Measurements from ENCODE around the gene PAM16.
"Not testable (repeated sequence)": the region's sequence is repeated elsewhere in the genome, so short reads cannot be mapped to it uniquely, and the experiment has no call there.

Gene PAM16

DNA sequence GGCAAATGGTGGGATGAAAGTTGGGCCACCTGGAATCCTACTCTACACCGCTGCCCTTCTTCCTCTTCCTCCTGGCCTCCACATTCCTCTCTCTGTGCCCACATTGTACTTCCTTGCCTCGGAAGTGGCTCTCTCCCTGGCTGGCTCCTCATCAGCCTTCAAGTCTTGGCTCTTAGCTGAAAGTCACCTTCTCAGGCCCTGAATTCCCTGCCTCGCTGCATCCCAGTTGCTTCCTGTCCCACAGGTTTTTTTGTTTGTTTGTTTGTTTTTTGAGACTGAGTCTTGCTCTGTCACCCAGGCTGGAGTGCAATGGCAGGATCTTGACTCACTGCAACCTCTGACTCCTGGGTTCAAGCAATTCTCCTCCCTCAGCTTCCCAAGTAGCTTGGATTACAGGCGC is 2.6 kb upstream of the PAM16 start:
- DNase-seq (ENCODE audit: low spot score): no peak

DNA sequence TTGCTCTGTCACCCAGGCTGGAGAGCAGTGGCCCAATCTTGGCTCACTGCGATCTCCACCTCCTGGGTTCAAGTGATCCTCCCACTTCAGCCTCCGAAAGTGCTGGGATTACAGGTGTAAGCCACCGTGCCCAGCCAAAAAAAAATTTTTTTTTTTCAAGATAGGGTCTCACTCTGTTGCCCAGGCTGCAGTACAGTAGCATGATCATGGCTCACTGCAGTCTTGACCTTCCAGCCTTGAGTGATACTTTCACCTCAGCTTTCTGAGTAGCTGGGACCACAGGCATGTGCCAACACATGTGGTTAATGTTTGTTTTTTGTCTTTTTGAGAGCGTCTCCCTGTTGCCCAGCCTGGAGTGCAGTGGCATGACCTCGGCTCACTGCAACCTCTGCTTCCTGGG is 1.7 kb upstream of the PAM16 start:
- DNase-seq (ENCODE audit: low spot score): no peak

DNA sequence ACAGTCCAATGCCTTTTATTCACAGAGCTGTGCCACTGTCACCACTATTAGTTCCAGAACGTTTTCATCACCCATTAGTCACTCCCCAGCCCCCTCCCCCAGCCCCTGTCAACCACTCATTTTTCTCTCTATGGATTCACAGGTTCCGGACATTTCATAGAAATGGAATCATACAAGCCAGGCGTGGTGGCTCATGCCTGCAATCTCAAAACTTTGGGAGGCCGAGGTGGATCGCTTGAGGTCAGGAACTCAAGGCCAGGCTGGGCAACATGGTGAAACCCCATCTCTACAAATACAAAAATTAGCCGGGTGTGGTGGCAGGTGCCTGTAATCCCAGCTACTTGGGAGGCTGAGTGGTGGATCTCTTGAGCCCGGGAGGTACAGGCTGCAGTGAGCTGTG is 759 bp upstream of the PAM16 start:
- no peak for DNase-seq (ENCODE audit: low spot score)

DNA sequence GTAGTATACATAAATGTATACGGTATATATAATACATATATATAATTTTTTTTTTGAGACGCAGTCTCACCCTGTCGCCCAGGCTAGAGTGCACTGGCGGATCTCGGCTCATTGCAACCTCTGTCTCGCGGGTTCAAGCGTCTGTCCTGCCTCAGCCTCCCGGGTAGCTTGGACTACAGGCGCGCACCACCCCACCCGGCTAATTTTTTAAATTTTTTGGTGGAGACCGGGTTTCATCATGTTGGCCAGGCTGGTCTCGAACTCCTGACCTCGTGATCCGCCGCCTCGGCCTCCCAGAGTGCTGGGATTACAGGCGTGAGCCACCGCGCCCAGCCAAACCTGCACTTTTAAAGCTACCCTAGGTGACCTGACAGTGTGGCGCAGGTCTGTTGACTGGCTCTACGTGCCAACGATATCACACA is 745 bp downstream of the PAM16 start:
- DNase-seq (ENCODE audit: low spot score): no peak

DNA sequence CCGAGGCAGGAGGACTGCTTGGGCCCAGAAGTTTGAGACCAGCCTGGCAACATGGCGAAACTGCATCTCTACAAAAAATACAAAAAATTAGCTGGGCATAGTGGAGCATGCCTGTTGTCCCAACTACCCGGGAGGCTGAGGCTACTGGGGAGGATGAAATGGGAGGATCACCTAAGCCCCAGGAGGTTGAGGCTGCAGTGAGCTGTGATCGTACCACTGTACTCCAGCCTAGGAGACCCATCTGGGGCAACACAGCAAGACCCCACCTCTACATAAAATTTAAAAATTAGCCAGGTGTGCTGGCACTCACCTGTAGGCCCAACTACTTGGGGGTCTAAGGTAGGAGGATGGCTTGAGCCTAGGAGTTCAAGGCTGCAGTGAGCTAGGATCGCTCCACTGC is 1.8 kb downstream of the PAM16 start:
- DNase-seq (ENCODE audit: low spot score): no peak

DNA sequence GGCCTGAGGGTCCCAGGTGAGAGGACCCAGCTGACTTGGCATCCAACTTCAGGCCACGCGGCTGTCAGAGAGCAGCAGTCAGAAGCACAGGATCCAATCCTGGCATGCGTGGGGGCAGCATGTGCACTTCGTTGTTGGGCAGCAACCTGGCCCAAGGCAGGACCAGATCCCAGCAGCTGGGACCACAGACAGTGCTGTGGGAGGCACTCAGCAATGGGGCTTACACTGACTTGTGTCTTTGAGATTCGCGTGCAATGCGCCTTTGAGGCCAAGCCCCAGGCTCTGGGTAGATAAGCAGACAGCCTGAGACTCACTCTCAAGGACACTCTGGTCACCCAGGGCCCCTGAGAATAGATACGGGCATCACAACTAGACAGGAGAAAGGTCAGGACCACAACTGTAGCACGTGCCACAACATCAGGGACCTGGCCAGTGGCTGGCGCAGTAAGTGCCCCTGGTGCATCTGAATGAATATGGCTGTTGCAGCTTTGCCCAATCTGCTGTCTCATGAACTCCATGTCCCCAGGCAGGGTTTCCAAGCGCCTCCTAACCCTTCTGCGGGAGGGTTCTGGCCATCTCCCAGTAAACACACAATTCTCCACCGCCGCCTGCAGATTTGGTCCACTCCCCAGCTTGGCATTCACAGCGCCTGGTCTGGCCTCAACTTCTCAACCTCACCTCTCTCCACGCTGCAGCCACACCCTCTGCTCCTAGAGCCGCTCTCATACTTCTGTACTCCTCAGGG is 3.2 kb downstream of the PAM16 start:
- no peak for DNase-seq (ENCODE audit: low spot score)

DNA sequence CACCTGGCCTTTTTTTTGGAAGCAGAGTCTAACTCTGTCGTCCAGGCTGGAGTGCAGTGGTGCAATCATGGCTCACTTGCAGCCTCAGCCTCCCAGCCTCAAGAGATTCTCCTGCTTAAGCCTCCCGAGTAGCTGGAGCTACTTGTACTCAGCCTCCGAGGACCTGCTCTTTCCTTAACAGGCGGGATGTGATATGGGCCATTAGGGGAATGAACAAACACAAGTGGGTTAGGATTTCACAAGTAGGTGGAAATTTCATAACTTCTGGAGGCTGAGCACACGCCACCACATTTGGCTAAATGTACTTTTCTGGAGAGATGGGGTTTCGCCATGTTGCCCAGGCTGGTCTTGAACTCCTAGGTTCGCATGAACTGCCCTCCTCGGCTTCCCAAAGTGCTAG is 4.1 kb downstream of the PAM16 start:
- DNase-seq (ENCODE audit: low spot score): no peak

DNA sequence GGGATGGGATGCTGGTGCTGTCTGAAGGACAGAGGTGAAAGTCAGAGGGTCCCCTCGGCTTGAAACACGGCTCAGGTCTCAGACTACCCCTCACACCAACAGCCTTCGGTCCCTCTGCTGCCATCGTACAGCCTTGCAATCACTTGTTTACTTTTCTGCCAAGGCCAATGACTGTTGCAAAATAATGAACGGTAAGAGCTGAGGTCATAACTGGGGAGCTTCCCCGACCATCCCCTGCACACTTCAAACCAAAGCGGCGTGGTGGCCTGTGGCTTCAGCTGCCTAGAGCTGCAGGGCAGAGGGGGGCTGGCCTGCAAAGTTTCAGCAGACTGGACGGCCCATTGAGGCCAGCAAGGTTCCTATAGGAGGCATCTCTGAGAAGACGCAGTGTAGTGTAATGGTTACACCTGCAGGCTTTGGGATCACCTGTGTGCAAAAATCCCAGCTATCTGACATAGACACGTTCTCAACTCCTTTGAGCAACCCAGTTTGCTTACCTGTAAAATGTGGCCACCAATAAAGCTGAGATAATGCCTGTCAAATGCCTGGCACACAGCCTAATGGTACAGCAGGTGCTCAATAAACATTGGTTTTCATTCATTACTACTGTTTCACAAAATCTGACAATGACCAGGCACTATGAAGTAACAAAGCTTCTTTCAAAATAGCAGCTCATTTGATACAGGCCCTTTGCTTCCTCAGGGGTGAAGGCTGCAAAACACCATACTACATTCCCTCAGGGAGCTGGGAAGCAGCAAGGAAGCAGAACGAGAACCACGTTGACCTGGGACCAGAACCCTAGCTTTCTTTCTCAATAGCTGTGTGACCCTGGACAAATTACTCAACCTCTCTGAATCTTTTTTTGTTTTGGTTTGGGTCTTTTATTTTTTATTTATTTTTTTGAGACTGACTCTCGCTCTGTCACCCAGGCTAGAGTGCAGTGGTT is 5.0 kb downstream of the PAM16 start:
- peak; percentile 77 for DNase-seq (ENCODE audit: low spot score)

DNA sequence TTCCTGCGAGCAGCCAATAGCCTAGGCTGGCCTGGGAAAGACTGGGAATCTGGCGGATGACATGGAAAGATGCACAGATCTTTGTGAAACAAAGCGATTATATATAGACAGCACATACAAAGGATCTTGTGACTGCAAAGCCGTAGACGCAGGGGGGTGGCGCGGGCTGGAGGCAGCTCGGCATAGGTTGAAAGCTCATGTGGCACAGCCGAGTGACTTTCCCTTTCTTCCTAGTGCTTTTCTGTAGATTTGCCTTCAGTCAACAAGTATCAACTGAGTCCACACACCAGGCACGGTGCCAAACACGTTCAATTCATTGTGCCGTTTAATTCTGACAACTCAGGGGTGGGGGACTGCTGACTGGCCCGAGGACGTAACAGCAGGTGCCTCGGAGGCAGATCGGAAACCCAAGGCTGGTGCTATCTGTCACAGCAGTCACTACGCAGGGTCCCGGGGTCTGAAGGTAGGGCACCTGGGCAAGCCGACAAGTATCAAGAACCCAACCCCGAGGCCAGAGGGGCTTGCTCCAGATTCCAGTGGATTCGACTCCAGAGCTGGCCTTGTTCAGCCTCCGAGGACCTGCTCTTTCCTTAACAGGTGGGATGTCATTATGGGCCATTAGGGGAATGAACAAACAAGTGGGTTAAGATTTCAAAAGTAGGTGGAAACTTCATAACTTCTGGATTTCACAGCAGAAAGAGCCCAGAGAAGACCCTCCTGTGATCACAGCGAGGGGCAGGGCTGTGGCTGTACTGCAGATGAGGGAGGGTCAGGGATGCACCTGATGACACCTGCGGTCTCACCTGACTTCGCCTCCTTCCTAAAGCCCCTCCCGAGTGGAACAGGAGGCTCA is 5.9 kb downstream of the PAM16 start:
- no peak for DNase-seq (ENCODE audit: low spot score)

DNA sequence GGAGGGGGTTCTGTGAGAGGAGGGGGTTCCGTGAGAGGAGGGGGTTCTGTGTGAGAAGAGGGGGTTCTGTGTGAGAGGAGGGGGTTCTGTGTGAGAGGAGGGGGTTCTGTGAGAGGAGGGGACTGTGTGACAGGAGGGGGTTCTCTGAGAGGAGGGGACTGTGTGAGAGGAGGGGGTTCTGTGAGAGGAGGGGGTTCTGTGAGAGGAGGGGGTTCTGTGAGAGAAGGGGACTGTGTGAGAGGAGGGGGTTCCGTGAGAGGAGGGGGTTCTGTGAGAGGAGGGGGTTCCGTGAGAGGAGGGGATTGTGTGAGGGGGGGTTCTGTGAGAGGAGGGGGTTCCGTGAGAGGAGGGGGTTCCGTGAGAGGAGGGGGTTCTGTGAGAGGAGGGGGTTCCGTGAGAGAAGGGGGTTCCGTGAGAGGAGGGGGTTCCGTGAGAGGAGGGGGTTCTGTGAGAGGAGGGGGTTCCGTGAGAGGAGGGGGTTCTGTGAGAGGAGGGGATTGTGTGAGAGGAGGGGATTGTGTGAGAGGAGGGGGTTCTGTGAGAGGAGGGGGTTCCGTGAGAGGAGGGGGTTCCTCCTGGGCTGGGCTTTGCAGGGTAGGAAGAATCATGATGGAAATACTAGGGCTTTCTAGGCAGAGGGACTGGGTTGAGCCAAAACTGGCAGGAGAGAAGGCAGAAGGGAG is 6.7 kb downstream of the PAM16 start:
- DNase-seq (ENCODE audit: low spot score): not testable (repeated sequence)

DNA sequence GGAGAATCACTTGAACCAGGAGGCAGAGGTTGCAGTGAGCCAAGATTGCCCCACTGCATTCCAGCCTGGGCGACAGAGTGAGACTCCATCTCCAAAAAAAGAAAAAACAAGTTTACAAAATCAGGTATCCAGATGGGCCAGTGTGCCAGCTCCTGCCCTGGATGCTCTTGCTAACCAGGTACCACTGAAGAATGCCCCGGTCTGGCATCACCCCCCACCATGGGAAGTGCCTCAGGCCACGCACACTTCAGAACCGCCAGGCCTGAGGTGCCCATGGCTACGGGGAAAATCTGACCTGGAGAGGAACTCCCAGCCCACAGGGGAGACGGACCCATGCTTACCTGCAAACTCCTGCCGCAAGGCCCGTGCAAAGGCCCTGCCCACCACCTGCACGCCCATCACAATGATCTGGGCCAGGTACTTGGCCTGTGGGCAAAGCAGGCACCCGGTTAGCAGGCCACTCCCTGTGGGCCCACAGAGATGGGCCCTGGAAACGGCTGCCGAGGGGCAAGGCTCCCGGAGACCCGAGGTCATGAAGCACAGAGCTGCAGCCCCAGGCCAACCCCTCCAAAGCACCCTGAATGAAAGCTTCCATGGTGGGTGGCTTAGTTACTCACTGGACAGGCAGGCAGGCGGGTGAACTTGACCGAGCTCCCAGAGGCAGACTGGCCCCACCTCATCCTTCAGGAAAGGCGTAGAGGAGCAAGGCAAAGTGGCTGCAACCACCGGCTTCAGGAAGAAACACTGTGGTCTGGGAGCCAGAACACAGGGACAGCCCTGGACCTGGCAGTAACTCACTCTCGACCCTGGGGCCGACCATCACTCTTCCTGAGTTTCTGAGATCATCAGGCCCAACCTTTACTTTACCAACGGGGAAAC is 8.0 kb downstream of the PAM16 start:
- no peak for DNase-seq (ENCODE audit: low spot score)

DNA sequence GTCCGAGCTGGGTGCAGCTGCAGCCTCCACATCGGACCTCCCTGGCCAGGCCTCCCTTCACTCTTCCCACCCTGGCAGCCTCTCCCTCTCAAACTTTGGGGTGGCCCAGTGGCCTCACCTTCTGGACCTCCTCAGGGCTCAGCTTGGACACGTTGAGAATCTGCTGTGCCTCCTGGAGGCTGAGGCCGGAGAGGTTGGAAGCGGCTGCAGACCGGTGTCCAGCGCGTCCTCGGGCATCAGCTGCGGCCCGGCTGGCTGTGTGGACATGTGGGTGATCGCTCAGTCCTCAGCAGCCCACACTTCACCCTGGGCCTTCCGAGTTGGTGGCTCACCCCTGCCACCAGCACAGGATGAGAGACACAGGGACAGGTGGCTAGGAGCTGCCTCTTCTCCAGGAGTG is 9.9 kb downstream of the PAM16 start:
- DNase-seq (ENCODE audit: low spot score): no peak

DNA sequence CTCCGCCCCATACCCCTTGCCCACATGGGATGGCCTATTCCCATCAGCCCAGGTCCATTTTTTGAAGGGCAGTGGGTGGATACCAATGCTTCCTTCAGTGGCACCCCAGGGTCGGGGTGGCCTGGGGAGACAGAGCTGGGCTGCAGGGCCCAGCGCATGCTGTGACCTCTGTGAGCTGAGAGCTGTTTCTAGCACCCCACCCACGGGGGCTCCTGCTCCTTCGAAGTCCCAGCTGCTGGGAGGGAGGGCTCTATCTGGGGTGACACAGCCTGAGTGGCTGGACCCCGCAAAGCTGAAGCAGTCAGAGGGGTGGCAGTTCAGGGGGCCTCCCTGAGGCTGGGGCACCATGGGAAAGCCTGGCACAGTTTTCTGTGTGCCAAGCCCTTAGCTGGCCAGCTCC is 10.7 kb downstream of the PAM16 start:
- no peak for DNase-seq (ENCODE audit: low spot score)

DNA sequence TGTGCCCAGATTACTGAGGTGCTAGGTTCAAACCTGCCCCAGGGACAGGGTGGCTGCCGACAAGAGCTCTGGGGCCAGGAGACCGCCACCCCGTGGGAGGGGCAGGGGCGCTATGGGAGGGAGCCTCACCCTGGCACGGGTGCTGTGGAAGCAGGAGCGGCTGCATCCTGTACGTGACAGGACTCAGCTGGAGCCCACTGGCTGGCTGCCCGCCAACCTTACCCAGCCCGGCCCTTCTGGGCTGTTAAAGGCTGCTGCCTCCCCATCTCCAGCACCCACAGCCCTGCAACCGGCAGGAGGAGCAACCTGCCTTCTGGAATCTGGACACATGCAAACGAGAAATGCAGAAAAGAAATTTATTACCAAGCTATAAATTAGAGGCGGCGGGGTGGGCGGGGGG is 11.2 kb downstream of the PAM16 start:
- DNase-seq (ENCODE audit: low spot score): no peak

DNA sequence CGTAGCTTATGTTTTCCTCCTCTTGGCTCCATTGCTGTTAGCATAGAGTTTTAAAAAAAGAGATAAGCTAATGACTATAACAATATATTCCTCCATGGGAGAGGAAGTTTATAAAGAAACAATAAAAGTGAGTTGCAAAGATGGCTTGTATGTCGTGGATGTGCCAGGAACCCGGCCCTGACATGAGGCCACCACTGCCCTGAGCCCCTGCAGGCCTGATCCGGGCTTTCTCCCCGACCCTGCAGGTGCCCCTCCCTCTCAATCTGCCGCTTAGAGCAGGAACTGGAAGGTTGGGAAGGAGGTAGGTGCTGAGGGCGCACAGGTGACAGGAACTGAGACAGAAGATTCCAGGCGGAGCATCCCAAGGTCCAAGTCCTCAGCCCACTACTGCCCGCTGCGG is 11.7 kb downstream of the PAM16 start:
- no peak for DNase-seq (ENCODE audit: low spot score)

DNA sequence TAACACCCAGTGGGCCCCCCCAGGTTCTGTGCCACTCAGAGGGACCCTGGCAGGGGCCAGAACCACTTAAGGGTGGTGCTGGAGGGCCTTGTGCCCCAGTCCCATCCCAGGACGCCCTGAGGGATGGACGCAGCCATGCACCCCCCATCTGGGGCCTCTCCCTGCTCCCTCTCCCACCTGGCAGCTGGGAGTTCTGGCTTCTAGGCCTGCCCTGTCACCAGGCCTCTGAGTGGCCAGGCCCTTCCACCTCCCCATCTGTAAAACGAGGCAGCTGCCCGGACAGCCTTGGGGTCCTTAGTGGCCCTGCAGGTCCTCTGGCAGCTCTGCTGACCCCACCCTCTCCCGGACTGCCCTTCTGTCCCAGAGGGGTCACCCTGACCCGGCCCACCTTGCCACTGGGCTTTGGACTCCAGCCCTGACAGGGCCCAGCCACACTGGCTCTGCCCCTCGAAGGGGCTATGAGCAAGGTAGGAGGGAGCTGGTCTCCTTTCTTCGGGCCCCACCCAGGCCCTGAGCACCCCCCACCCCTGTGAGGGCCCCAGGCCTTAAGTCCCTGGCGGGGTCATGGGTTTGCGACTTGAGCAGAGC is 12.3 kb downstream of the PAM16 start:
- DNase-seq (ENCODE audit: low spot score): no peak

DNA sequence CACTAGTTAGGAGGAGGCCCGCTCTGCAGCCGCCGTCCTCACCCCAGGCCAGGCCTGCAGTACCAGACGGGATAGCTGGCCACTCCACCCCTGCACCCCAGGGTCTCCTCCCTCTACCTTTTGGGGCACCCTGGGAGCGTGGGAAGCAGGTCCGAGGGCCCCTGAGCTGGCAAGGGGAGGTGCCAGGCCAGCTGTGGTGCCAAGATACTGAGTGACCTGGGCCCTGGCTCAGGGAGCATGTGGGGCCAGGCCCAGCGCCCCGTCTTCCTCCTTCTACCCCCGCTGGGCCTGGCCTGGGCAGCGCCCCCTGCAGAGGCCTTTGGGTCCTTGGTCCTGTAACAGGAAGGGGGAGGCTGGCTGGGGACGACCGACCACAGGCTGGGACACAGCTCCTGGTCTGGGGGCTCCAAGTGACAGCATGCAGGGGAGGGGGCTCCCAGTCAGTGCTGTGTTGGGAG is 13.0 kb downstream of the PAM16 start:
- no peak for DNase-seq (ENCODE audit: low spot score)

DNA sequence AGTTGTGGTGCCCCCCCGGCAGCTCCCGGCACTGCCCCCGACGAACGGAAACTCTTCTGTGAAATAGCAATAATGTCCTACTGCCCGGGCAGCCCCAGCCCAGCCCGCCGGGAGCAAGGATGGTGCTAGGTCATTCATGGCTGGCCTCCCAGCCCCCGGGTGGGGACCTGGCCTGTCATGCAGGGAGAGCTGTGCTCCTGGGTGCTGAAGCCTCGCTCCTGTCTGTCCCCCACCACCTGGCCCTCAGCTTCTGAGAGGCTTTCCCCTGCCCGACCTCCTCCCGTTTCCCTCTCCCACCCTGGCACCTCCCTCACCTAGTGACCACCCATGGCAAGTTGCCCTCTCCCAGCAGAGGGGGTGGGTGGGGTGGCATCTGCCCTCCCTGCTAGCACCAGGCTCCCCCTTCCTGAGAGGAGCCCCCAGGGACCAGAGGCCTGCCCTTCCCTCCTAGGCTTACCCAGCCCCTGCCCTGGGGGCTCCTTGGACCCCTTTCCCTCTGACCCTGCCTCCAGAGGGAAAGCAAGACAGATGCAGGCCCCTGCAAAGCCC is 13.5 kb downstream of the PAM16 start:
- DNase-seq (ENCODE audit: low spot score): no peak

DNA sequence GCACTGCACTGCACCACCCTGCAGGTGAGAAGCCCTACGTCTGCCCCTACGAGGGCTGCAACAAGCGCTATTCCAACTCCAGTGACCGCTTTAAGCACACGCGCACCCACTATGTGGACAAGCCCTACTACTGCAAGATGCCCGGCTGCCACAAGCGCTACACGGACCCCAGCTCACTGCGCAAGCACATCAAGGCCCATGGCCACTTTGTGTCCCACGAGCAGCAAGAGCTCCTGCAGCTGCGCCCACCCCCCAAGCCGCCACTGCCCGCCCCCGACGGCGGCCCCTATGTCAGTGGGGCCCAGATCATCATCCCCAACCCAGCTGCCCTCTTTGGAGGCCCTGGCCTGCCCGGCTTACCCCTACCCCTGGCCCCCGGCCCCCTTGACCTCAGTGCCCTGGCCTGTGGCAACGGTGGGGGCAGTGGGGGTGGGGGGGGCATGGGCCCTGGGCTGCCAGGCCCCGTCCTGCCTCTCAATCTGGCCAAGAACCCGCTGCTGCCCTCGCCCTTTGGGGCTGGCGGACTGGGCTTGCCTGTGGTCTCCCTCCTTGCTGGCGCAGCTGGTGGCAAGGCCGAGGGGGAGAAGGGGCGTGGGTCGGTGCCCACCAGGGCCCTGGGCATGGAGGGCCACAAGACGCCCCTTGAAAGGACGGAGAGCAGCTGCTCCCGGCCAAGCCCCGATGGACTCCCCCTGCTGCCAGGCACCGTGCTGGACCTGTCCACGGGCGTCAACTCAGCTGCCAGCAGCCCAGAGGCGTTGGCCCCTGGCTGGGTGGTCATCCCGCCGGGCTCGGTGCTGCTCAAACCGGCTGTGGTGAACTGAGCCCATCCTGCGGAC is 14.2 kb downstream of the PAM16 start:
- DNase-seq (ENCODE audit: low spot score): no peak
